GM23248 (cell line): ENCODE measurements around the gene LIME1. TPM values are rescaled to one million over a fixed set of nuclear protein-coding genes. Genes with fewer than 3 reads are reported as not detected.
A peak's percentile ranks its signal among the peaks of the same experiment; 100 is the strongest.

Source experiments
- DNase-seq: peaks from one replicate; pipeline ENCODE4 v3.0.0-alpha.2; 2015
- H2AFZ ChIP-seq: fragments of 200-600 bp; sonication (generic); 2 replicates; pipeline ENCODE4 v1.6.1; 2016; ENCODE audit warnings: antibody characterized with exemption
- H3F3A ChIP-seq: fragments of 200-600 bp; sonication (generic); 2 replicates; pipeline ENCODE4 v1.6.1; 2016; ENCODE audit warnings: mild to moderate bottlenecking, antibody characterized with exemption, mixed run types; ENCODE audit not compliant: insufficient read depth
- H3K27ac ChIP-seq: fragments of 200-600 bp; sonication (generic); 2 replicates; pipeline ENCODE4 v1.5.1; 2016; ENCODE audit warnings: mild to moderate bottlenecking
- H3K27me3 ChIP-seq: fragments of 200-600 bp; sonication (generic); replicated peaks from 2 replicates; pipeline ENCODE4 v1.6.1; 2016; ENCODE audit warnings: mild to moderate bottlenecking; ENCODE audit not compliant: insufficient read depth
- H3K36me3 ChIP-seq: fragments of 200-600 bp; sonication (generic); 2 replicates; pipeline ENCODE4 v1.6.1; 2016; ENCODE audit warnings: low read depth, mild to moderate bottlenecking
- H3K4me1 ChIP-seq: fragments of 200-600 bp; sonication (generic); 2 replicates; pipeline ENCODE4 v1.6.1; 2016; ENCODE audit warnings: mild to moderate bottlenecking; ENCODE audit not compliant: insufficient read depth
- H3K4me2 ChIP-seq: fragments of 200-600 bp; sonication (generic); one replicate; pipeline ENCODE4 v1.6.1; 2016; ENCODE audit warnings: mild to moderate bottlenecking; ENCODE audit not compliant: unreplicated experiment
- H3K4me3 ChIP-seq: fragments of 200-600 bp; sonication (generic); 2 replicates; pipeline ENCODE4 v1.5.1; 2016; ENCODE audit warnings: mild to moderate bottlenecking
- H3K79me2 ChIP-seq: fragments of 200-600 bp; sonication (generic); 2 replicates; pipeline ENCODE4 v1.6.1; 2016; ENCODE audit warnings: mild to moderate bottlenecking; ENCODE audit not compliant: insufficient read depth
- H3K9ac ChIP-seq: fragments of 200-600 bp; sonication (generic); 2 replicates; pipeline ENCODE4 v1.6.1; 2016; ENCODE audit warnings: mild to moderate bottlenecking
- H3K9me2 ChIP-seq: fragments of 200-600 bp; sonication (generic); 2 replicates; pipeline ENCODE4 v1.6.1; 2016; ENCODE audit warnings: mixed run types, mild to moderate bottlenecking, moderate library complexity; ENCODE audit not compliant: insufficient read depth
- H3K9me3 ChIP-seq: fragments of 200-600 bp; sonication (generic); one replicate; pipeline ENCODE4 v1.6.1; 2017; ENCODE audit warnings: low read depth
- H4K20me1 ChIP-seq: fragments of 200-600 bp; sonication (generic); 2 replicates; pipeline ENCODE4 v1.6.0; 2016; ENCODE audit not compliant: insufficient read depth
- EZH2 ChIP-seq: fragments of 200-600 bp; sonication (generic); IDR thresholded peaks from 2 replicates; pipeline ENCODE4 v1.6.1; 2018; ENCODE audit warnings: antibody characterized with exemption, mild to moderate bottlenecking; ENCODE audit not compliant: insufficient read depth, poor library complexity, severe bottlenecking
- EZH2phosphoT487 ChIP-seq: fragments of 200-600 bp; sonication (generic); IDR thresholded peaks from 2 replicates; pipeline ENCODE4 v1.6.1; 2018; ENCODE audit warnings: antibody characterized with exemption, moderate library complexity, mild to moderate bottlenecking, low read depth; ENCODE audit not compliant: insufficient read depth
- WGBS, 2 experiments: methylation state at CpG; one replicate each; pipeline ENCODE4 v1.1.6; 2015 to 2017; ENCODE audit warnings: low lambda C conversion rate in 2 of 2, low coverage in 1 of 2; ENCODE audit errors: missing lambda C conversion rate in 2 of 2; 5-methylcytosine and 5-hydroxymethylcytosine counted together
- in situ Hi-C: fragments of 300-500 bp; cut with MboI; formaldehyde crosslinking; loops from 2 replicates; pipeline ENCODE4 v1.15.0; 2020
- polyA plus RNA-seq: library from polyadenylated mRNA; unstranded; fragments of >200 nt; fragmentation: Nextera tagmentation; extraction: Ambion mirVana; gene quantifications from 2 replicates; pipeline ENCODE4 v1.2.1, GENCODE V29; 2016
- total RNA-seq: library from RNA; depleted of rRNA; stranded (reverse); fragments of >200 nt; shearing (Covaris generic); gene quantifications from 2 replicates; pipeline ENCODE4 v1.2.3, GENCODE V29; 2014

Gene LIME1
- total and polyA plus RNA-seq, 2 experiments from 2014 or later = 3.7 to 14.1 TPM

DNA sequence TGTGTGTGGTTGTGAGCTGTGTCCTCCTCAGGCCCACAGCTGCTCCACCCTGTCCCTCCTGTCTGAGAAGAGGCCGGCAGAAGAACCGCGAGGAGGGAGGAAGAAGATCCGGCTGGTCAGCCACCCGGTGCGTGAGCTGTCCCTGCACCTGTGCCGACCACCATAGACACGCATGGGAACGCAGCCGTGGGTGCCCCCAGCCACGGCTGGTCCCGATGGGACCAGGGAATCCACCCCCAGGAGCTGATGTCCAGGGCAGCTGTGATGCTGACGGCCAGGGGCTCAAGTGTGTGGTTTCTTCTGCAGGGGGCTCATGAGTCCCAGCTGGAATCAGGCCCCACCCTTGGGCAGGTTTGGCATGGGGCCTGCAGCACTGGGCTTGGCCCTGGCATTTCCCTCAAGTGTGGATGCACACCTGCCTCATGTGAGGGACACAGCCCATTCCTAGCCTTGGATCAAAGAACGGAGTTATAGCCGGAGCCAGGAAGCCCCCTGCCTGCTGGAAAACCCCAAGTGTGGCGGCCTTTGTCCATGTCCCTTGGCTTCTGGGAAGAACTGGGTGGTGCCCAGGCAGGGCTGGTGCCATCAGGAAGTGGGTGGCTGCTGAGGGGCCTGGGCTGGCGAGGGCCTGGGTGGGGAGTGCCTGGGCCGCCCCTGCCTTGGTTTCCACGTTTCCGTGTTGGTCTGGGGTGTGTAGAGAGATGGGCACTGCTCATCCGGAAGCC is 44.6 kb upstream of the LIME1 start:
- H3K4me1 ChIP-seq = peaks cover 9% of the 10 kb centered on the region
- no peaks in the 10 kb centered on the region for H3K36me3 ChIP-seq
- no peaks in the 10 kb centered on the region for H3K27me3 ChIP-seq
- peaks cover 8% of the 10 kb centered on the region; the same call in 1 of the 2 replicates for H3F3A ChIP-seq
- 86 to 91% methylated on average over 15 of the region's 21 CpGs for WGBS, 2 experiments
- H3K9ac ChIP-seq = no peak overlapping the region
- in situ Hi-C loops = no loop called here
- DNase-seq = no peak
- H4K20me1 ChIP-seq = no peaks in the 10 kb centered on the region
- no peaks in the 10 kb centered on the region for H3K9me2 ChIP-seq
- no peak overlapping the region for H3K27ac ChIP-seq
- H3K9me3 ChIP-seq = no peaks in the 10 kb centered on the region
- TF ChIP-seq EZH2phosphoT487 (no peak), EZH2 (no peak)
- H3K4me2 ChIP-seq = no peak overlapping the region
- H2AFZ ChIP-seq = no peak overlapping the region
- no peaks in the 10 kb centered on the region for H3K79me2 ChIP-seq
- no peak overlapping the region for H3K4me3 ChIP-seq

DNA sequence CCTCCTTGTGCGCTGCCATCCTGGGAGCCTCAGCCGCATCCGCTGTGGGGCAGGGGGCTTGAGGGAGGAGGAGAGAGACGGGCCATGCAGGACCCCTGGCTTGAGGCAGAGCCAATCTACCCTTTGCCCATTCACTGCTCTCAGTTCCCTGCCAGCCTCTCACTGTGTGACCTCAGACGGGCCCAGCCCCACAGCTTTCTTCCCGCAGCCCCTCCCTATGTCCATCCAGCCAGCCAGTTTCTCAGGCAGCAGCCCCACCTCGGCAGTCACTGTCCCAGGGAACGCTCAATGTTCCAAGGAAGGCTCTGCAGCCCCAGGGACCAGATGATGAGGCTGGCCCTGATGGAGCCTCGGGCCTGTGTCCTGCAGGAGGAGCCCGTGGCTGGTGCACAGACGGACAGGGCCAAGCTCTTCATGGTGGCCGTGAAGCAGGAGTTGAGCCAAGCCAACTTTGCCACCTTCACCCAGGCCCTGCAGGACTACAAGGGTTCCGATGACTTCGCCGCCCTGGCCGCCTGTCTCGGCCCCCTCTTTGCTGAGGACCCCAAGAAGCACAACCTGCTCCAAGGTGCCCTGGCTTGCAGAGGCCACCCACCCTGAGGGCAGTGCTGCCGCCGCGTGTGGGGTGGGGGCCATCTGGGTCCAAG is 43.9 kb upstream of the LIME1 start:
- 54 to 61% methylated on average over 17 to 20 of the region's 20 CpGs for WGBS, 2 experiments
- Histone ChIP-seq H3K27ac (no peak overlapping the region), H3K9me3 (no peaks in the 10 kb centered on the region), H3K9me2 (no peaks in the 10 kb centered on the region), H3K4me2 (no peak overlapping the region), H3K4me1 (peaks cover 2% of the 10 kb centered on the region), H3F3A (peaks cover 3% of the 10 kb centered on the region; the same call in 1 of the 2 replicates), H3K9ac (no peak overlapping the region), H2AFZ (no peak overlapping the region), H3K4me3 (no peak overlapping the region), H3K36me3 (no peaks in the 10 kb centered on the region), H4K20me1 (no peaks in the 10 kb centered on the region), H3K79me2 (no peaks in the 10 kb centered on the region), H3K27me3 (no peaks in the 10 kb centered on the region)
- in situ Hi-C loops = no loop called here
- DNase-seq = peak; percentile 53
- no peak for TF ChIP-seq EZH2phosphoT487
- TF ChIP-seq EZH2 = no peak

DNA sequence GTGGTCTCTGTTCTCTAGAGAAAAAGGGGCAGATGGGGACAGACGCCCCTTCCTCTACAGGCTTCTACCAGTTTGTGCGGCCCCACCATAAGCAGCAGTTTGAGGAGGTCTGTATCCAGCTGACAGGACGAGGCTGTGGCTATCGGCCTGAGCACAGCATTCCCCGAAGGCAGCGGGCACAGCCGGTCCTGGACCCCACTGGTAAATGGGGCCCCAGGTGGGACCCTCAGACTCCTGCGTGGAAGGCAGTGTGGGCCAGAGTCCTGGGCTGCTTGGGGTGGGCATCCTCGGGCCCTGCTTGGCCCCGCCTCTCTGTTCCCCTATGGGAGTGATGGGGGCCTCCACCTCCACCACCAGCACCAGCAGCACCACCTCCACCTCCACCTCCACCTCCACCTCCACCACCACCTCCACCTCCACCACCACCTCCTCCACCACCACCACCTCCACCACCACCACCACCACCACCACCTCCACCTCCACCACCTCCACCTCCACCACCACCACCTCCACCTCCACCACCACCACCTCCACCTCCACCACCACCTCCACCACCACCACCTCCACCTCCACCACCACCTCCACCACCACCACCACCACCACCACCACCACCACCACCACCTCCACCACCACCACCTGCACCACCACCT is 43.3 kb upstream of the LIME1 start:
- Histone ChIP-seq H3F3A (no peaks in the 10 kb centered on the region), H3K27me3 (no peaks in the 10 kb centered on the region), H3K36me3 (no peaks in the 10 kb centered on the region), H3K4me2 (no peak overlapping the region), H3K27ac (no peak overlapping the region), H3K4me3 (no peak overlapping the region), H4K20me1 (no peaks in the 10 kb centered on the region), H3K9me2 (no peaks in the 10 kb centered on the region), H2AFZ (no peak overlapping the region), H3K4me1 (0 out of 2 replicates have a peak, but pooled peaks cover 6% of the 10 kb centered on the region), H3K79me2 (no peaks in the 10 kb centered on the region), H3K9ac (no peak overlapping the region), H3K9me3 (no peaks in the 10 kb centered on the region)
- WGBS, 2 experiments = 88 to 89% methylated on average over 9 of the region's 10 CpGs
- in situ Hi-C loops = no loop called here
- DNase-seq = no peak
- no peak for TF ChIP-seq EZH2phosphoT487
- no peak for TF ChIP-seq EZH2

DNA sequence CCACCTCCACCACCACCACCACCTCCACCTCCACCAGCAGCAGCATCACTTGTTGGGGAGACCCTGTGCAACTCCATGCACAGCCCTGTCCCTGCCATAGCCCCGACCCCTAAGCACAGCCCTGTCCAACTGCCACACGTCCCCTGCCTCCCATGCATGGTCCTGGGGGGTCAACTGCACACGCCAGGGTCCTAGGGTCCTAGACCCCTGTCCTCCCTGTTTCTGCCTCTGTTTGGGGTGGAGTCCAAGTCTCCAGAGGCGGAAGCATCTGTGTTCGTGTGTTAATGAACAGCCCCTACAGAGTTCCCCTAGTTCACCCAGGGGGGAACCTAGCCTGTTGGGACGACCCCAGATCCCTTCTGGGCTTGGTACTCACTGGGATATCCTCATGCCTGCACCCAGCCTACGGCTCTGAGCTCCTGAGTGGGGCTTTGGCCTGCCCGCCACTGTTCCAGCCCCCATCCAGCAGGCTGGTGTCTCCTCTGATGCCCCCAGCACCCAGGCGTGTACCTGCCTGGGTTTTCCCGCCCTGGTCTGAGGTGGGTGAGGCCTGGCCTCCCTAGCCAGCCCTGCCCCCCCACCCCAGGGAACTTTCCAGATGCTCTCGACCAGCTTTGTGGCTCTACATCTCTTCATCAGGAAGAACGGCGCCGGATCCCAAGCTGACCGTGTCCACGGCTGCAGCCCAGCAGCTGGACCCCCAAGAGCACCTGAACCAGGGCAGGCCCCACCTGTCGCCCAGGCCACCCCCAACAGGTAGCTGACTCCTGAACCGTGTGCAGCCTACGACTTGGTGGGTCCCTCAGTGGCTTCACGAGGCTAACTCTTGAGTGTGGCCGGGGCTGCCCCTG is 42.5 kb upstream of the LIME1 start:
- Histone ChIP-seq H3K4me3 (no peak overlapping the region), H3K9me2 (no peaks in the 10 kb centered on the region), H3K4me2 (no peak overlapping the region), H4K20me1 (no peaks in the 10 kb centered on the region), H3K4me1 (peaks cover 13% of the 10 kb centered on the region), H3K36me3 (no peaks in the 10 kb centered on the region), H3K9me3 (no peaks in the 10 kb centered on the region), H3K9ac (no peak overlapping the region), H3K79me2 (no peaks in the 10 kb centered on the region), H3F3A (no peaks in the 10 kb centered on the region; the same call in 1 of the 2 replicates), H3K27me3 (no peaks in the 10 kb centered on the region), H2AFZ (no peak overlapping the region), H3K27ac (no peak overlapping the region)
- DNase-seq = no peak
- no peak for TF ChIP-seq EZH2
- TF ChIP-seq EZH2phosphoT487 = no peak
- WGBS, 2 experiments = 88 to 91% methylated on average over 21 of the region's 21 CpGs
- in situ Hi-C loops = no loop called here
